GM18867 (cell line): Measurements from ENCODE around the gene LBH.

Experiments
- ATAC-seq: cut with Tn5 transposase; IDR thresholded peaks from one replicate; pipeline ENCODE4 v1.9.1; 2021; ENCODE audit warnings: mild to moderate bottlenecking, moderate library complexity; ENCODE audit not compliant: unreplicated experiment

LBH gene

DNA sequence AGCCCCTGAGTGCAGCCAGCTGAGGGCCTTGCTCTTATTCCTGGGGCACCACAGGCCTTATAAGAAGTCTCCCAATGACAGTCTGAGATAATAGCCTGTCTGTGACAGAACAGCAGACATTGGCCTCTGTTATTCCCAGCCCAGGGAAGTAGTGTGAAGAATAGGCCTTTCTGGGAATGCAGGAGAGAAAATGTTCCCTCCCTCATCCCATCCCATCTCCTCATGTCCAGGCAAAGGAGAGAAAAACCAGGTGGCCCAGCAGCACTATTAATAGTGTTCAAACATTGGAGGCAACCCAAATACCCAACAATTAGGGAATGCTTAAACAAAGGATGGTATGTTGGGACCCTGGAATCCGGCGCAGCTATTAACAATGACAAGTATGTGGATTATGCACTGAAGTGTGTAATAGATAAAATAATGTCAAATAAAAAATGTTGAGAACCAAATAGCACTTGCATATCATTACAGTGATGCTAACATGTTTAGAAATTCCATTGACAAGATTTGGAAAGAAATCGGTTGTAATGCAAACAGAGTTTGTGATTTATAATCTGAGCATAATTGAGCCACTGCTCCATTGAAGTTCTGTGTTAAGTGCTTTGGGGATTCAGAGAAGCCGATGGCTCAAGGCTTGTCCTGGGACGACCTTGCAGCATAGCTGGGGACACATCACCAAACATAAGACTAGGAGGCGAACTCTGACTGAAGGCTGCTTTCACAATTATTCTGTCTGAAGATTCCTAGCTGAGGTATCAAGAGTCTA, 69.3 kb downstream of the LBH start:
- ATAC-seq, result no peak

DNA sequence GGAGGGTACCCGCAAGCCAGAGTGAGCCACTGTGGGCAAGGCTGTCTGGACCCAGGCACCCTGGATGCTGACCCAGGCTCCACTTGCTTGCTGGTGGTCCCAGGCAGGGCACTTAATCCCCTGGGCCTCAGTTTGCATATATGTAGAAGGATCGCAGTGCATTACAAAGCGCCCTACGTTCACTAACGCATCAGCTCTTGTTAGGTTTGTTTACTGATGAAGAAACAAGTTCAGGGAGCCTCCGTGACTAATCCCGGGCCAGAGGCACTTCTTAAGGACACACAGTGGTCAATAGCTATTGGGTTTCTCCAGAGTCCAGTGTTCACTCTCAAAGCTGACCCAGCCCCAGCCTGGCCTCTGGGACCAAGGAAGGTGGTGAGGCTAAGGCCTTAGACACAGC, 70.2 kb downstream of the LBH start:
- ATAC-seq, result no peak

DNA sequence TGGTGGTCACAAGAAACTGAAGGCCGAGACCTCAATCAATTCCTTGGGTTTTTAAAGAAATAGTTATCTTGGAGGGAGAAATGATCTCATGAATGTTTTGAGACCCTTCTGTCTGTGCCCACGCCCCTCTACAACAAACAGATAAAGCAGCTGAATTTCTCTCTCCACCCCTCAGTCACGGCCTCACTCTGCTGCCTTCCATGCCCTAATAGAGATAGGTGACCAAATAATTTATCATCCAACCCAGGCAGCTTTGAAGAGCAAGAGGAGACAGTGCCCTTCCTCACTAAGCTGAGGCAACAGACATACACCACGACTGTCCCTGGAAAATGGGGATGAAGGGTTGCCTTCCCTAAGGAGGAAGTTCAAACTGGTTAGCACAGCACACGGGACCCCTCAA, 71.2 kb downstream of the LBH start:
- no peak for ATAC-seq

DNA sequence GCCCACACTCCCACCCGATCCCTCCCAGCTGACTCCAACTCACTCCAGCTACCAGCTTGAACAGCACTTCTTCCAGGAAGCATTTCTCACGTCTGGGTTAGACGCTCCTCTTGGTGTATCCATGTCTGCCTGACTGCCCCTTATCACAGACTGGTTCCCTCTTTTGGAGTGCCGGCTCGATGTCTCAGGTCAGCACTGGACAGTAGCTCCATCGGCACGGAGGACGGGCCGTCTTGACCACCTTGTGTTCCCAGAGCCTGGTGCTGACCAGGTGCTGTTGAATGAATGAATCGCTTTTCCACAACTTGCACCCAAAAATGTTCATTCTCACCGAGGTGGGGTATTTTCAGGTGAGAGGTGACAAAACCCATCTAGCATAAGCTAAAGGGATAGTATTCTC, 71.8 kb downstream of the LBH start:
- ATAC-seq, result no peak

DNA sequence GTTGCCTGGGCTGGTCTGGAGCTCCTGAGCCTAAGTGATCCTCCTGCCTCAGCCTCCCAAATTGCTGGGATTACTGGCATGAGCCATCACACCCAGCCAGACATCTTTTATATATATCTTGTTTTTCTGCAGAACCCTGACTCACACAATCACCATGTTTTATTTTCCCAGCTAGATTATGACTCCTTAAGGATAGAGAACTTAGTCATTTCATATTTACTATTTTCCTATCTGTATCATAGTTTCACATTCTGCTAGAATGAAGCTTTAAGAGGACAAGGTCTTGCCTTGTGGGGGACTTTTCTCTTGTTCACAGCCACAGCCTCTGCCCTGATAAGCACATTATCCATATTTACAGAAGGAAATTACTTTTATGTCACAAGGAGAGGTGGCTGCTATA, 73.9 kb downstream of the LBH start:
- ATAC-seq, result no peak

DNA sequence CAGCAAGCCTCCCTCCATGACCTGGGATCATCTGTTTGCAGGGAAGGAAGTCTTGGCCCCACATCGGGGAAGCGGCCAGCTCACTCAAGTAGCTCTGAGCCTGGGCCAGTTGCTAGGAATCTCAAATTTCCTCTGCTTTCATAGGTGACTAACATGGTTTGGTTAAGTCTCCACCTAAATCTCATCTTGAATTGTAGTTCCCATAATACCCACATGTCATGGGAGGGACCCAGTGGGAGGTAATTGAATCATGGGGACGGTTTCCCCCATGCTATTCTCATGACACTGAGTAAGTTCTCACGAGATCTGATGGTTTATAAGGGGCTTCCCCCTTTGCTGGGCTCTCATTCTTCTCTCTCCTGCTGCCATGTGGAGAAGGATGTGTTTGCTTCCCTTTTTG, 75.2 kb downstream of the LBH start:
- no peak for ATAC-seq

DNA sequence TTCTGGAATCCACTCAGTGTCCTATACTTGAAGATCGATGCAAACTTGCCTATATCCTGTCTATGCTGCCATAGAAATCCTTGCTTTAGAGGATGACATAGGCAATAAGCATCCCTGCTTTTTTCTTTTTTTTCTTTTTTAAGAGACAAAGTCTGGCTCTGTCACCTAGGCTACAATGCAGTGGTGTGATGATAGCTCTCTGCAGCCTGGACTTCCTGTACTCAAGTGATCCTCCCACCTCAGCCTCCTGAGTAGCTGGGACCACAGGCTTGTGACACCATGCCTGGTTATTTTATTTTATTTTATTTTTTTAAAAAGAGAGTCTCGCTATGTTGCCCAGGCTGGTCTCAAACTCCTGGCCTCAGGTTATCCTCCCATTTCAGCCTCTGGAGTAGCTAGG, 76.9 kb downstream of the LBH start:
- ATAC-seq, result no peak
